HS-5 (cell line): ENCODE data around the gene TGM6.

Experiments used
- DNase-seq: peaks from one replicate; pipeline ENCODE4 v3.0.0-alpha.2; 2012; ENCODE audit warnings: low read depth

Gene TGM6

DNA sequence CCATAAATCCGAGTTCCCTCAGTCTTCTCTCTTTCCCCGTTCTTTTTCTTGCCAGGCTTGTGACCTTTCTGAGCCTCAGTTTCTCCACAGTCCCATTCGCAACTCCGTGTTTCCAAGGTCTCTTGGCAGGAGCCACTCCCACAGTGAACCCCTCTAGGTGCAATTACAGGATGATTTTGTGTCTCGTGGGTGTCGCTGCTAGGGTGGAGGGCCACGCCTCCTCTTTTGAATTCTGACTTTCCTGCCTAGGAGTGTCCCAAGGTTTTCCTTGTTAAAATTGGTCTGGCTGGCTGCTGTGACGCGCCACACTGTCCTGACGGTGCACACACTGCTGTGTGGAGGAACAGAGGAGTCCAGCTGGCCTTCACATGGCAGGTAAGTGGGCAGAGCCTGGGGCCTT lies at the start of gene TGM6:
TGM6 (plus strand) TSS at position 301 of the 400 bp plus-strand sequence; CDS start at position 369, 68 bp downstream.
- no peak for DNase-seq

DNA sequence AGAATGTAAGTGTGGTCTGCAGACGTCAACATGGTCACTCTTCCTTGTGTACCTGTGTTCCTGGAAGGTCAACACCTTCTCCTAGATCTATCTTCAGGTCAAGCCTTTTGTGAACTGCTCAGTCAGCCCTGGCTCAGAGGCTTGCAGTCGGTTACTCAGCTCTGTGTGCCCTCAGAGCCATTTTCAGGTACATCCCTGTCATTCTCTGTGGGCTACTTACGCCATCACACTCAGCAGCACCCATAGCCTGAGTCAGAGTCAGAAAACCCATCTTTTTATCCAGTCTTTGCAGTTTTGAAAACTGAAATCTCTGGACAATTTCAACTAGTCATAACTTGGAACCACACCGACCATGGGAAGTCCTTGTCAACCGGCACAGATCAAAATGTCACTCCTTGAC lies 49.6 kb upstream of the TGM6 start:
- no peak for DNase-seq

- no peak for DNase-seq
Observed at GRCh38 chr20:2331901-2332565, 48.7 kb upstream of the TGM6 start.

DNA sequence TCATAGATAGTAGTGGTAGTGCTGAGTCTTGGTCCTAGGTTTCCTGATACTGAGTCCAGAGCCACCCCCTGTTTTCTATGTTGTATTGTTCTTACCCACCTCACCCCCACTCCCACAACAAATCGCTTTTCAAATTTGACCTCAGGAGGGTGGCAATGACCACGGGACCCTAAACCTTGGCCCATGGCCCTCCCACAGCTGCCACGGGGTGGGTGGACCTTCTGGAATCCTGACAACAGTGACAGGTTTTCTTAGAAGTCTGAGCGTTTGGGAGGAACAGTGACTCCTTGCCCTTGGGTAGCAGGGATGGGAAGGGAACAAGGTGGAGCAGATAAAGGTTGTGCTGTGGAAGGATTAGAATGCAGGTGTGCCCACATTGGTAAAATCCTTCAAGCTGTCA lies 48.0 kb upstream of the TGM6 start:
- no peak for DNase-seq

DNA sequence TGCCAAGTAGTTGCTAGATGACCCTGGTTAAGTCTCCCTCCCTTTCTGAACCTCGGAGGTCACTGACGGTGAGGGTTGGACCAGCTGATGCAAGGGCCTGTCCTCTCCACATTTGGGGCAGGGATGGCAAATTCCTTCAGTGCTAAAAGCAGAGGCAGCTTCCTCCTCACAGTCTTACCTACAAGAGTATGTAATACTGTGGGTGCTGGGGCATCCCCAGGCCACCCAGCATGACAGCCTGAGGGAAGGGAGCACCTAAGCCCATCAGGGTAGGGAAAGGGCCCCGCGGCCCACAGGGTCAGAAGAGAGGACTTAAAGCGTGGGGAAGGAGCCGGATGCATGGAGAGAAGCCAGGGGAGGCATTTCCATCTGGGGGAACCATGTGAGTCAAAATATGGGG lies 46.9 kb upstream of the TGM6 start:
- no peak for DNase-seq

DNA sequence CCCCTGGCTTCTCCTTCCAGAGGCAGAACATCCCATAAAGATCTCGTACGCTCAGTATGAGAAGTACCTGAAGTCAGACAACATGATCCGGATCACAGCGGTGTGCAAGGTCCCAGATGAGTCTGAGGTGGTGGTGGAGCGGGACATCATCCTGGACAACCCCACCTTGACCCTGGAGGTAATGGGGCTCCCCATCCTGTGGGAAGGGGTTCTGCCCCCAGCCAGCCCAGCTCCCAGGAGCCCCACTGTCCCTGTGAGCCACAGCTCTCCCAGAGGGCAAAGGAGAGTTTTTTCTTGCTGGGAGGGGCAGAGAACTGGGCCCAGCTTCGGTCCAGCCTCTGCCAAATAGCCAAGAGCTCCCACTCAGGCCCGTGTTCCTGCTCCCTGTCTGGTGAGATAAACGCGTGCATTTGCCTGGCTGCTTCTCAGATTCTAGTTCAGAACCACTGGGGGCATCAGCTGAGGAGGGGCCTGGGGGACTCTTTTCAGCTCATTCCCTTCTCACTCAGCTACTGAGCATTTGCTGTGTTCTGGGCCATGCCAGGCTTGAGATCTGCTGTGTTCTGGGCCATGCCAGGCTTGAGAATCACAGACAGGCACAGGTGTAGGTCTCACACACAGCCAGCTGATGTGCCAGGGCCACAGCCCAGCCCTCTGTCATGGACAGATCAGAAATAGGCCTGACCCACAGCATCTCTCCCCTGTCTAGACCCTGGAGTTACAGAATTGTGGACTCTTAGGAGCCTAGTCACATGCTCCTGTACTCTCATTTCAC lies 45.4 kb upstream of the TGM6 start:
- no peak for DNase-seq

GRCh38 chr20:2336471-2336870 lies 44.2 kb upstream of the TGM6 start:
- no peak for DNase-seq

GRCh38 chr20:2337142-2337541 lies 43.6 kb upstream of the TGM6 start:
- no peak for DNase-seq

GRCh38 chr20:2338411-2339066 lies 42.2 kb upstream of the TGM6 start:
- DNase-seq, result no peak

GRCh38 chr20:2340136-2340535 lies 40.6 kb upstream of the TGM6 start:
- no peak for DNase-seq

DNA sequence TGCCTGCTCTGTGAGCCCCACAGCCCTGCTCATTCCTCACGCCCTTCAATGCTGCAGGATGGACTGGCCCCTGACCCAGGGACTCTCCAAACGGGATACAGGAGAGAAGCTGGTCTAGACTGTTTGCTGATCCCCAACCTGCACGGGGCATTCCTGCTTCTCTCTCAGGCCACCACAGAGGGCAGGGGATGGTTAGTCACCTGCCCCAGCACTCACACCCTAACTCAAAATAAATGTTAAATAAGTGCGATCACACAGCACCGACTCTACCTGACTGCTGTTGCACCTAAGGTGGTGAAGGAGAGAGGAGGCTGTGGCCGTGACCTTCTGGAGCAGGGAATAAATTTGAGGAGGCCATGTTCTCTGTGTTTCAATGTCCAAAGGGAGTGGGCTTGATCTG lies 39.9 kb upstream of the TGM6 start:
- no peak for DNase-seq

- DNase-seq, result no peak
Observed at GRCh38 chr20:2341336-2341735, 39.4 kb upstream of the TGM6 start.

DNA sequence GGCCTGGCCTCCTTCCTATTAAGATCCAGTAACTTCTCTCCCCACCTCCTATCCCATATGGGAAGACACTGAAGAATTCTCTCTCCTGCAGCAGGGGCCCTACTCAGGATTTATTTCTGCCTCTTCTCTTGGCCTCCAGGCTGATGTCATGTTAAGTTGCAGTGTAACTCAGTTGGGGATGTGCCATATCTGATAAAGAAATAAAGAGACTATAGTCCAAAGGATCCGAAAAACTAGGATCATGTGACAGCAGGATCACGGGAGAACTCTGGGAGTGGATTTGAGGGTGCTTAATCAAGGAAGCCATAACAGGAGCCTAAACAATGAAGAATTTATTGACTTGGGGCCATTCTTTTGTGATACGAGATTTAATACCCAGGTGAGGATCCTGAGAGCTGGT lies 38.5 kb upstream of the TGM6 start:
- no peak for DNase-seq

GRCh38 chr20:2346188-2346587 lies 34.5 kb upstream of the TGM6 start:
- DNase-seq, result no peak

DNA sequence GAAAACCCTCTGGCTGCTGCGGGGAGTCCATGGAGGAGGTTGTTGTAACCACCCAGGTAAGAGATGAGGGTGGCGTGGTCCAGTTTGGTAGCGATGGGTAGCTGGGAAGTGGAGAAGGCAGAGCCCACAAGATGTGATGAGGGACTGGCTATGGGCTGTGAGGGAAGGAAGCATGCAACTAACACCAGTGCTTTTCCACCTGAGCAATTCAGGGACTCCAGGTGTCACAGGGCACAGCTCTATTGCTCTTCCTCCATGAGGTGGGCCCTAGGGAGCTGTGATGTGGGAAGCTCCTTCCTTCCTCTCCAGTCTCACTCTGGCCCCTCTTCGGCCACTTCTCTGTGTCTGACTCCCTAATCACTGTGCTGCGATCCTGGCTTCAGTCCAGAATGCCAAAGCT lies 32.4 kb upstream of the TGM6 start:
- no peak for DNase-seq

- peak; percentile 8 for DNase-seq
Observed at GRCh38 chr20:2349801-2350200, 30.9 kb upstream of the TGM6 start.

- no peak for DNase-seq
Observed at GRCh38 chr20:2350606-2351005, 30.1 kb upstream of the TGM6 start.

- DNase-seq, result no peak
Observed at GRCh38 chr20:2353231-2353630, 27.5 kb upstream of the TGM6 start.

DNA sequence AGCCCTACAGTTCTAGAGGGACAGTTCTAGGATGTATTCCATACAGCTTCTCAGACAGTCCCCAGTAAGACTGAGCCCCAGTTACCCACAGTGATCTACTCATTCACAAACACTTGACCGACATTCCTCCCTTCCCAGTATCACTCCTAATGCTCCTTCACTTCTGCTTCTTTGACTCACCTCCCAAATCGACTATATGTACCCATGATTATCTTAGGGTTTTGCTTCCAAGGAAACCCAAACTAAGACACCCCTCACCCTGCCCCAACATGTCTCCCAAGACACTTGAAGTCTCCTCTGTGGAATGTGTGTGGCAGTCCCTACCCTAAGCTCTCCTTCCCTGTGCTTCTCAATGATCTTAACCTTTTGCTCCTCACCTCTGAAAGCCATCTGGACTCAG lies 23.6 kb upstream of the TGM6 start:
- DNase-seq, result no peak

DNA sequence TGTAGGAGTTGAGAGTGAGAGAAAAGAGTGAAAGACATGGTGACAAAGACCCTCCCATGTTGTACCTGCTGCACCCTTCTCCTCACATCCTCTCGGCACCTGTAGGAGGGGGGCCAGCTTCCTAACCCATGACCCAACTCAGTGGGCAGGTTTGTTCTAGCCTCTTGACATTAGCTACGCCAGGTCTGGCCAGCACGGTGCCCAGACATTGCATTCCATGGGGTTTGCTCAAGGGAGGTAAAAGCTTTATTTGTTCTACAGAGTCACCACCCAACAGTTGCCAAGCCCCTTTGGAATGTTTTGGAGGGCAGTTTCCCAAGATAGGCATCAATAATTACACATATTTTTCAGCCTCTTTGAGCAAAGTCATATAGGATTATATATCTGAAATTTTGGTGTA lies 22.7 kb upstream of the TGM6 start:
- DNase-seq, result no peak

DNA sequence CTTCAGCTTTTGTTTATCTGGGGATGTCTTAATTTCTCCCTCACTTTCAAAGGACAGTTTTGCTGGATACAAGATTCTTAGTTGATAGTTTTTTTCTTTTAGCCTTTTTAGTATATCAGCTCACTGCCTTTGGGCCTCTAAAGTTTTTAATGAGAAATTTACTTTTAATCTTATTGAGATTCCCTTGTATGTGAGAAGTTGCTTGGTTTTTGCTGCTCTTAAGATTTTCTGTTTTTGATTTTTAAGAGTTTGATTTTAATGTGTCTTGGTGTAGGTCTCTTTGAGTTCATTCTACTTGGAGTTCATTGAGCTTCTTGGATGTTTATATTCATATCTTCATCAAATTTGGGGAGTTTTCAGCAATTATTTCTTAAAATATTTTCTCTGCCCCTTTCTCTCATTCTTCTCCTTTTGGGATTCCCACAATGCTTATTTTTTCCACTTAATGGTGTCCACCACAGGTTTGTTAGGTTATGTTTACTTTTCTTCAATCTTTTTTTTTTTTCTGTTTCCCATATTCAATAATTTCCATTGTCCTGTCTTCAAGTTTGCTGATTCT lies 19.6 kb upstream of the TGM6 start:
- DNase-seq, result no peak

GRCh38 chr20:2363187-2363586 lies 17.5 kb upstream of the TGM6 start:
- no peak for DNase-seq

DNA sequence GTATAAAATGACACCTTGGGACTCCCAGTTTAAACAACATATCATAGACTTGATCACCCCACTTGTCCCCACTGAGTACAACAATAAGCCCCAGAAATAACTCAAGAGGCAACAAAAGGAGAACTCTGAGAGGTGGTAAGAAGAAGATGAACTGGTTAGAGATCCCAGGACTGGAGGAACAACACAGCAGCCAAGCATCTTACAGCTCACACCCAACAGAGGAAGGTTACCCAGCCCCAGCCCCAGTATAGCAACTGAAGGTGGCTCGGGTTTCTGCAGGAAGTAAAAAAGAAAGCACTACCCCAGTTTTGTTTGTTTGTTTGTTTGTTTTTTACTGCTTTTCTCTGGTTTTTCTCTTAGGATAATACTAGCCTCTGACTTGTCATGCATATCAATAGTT lies 17.1 kb upstream of the TGM6 start:
- DNase-seq, result no peak
